GM12878 (cell line): ENCODE data around the gene PURA. TPM values are rescaled to one million over a fixed set of nuclear protein-coding genes. Genes with fewer than 3 reads are reported as not detected.

Experiments used
- BACH1 ChIP-seq: fragments of 450-650 bp; IDR thresholded peaks from 2 replicates; pipeline ENCODE4 v1.6.1; 2017; ENCODE audit warnings: mild to moderate bottlenecking, borderline replicate concordance
- BHLHE40 ChIP-seq, 2 experiments: fragments of 450-650 bp in 1 of 2; IDR thresholded peaks; 2 replicates each; pipeline ENCODE4 v1.6.1; 2011 to 2017; ENCODE audit warnings: low read depth in 2 of 2, borderline replicate concordance in 1 of 2, improper control_type of control experiment in 1 of 2, low read length in 1 of 2, mild to moderate bottlenecking in 1 of 2
- CBFB ChIP-seq: IDR thresholded peaks from 2 replicates; pipeline ENCODE4 v1.6.1; 2016; ENCODE audit warnings: antibody characterized with exemption, low read depth
- CEBPZ ChIP-seq: fragments of 150-350 bp; IDR thresholded peaks from 2 replicates; pipeline ENCODE4 v1.6.1; 2016; ENCODE audit warnings: low read depth, low read length
- CHD1 ChIP-seq: IDR thresholded peaks from 2 replicates; pipeline ENCODE4 v1.6.1; 2012; ENCODE audit warnings: low read depth, low read length, improper control_type of control experiment
- CHD4 ChIP-seq: fragments of 200-600 bp; sonication (generic); IDR thresholded peaks from 2 replicates; pipeline ENCODE4 v1.6.1; 2016; ENCODE audit warnings: mild to moderate bottlenecking
- GATAD2B ChIP-seq: fragments of 450-650 bp; conservative IDR thresholded peaks from 2 replicates; pipeline ENCODE4 v1.6.1; 2017; ENCODE audit warnings: low read depth, mild to moderate bottlenecking, moderate library complexity
- KAT2A ChIP-seq: conservative IDR thresholded peaks from 2 replicates; pipeline ENCODE4 v1.6.1; 2011; ENCODE audit warnings: low read depth, low read length; ENCODE audit not compliant: control insufficient read depth
- MEF2A ChIP-seq: IDR thresholded peaks from 2 replicates; pipeline ENCODE4 v1.6.1; 2011; ENCODE audit warnings: low read depth, mild to moderate bottlenecking, low read length, moderate library complexity; ENCODE audit not compliant: insufficient read depth
- MXI1 ChIP-seq: fragments of 150-350 bp; IDR thresholded peaks from 2 replicates; pipeline ENCODE4 v1.6.1; 2011; ENCODE audit warnings: low read depth, mild to moderate bottlenecking, inconsistent platforms, low read length, improper control_type of control experiment
- NFIC ChIP-seq: IDR thresholded peaks from 2 replicates; pipeline ENCODE4 v1.6.1; 2012; ENCODE audit warnings: low read depth, mild to moderate bottlenecking, inconsistent platforms, low read length, moderate library complexity
- PAX5 ChIP-seq: IDR thresholded peaks from 2 replicates; pipeline ENCODE4 v1.6.1; 2011; ENCODE audit warnings: low read depth, low read length, borderline replicate concordance
- RCOR1 ChIP-seq: conservative IDR thresholded peaks from 2 replicates; pipeline ENCODE4 v1.6.1; 2012; ENCODE audit warnings: low read depth, low read length, improper control_type of control experiment
- SIX5 ChIP-seq: IDR thresholded peaks from 2 replicates; pipeline ENCODE4 v1.6.1; 2011; ENCODE audit warnings: mild to moderate bottlenecking, low read depth, low read length, moderate library complexity; ENCODE audit not compliant: severe bottlenecking
- SMAD5 ChIP-seq: IDR thresholded peaks from 2 replicates; pipeline ENCODE4 v1.6.1; 2016; ENCODE audit warnings: antibody characterized with exemption, low read depth
- TAF1 ChIP-seq: IDR thresholded peaks from 2 replicates; pipeline ENCODE4 v1.6.1; 2011; ENCODE audit warnings: mild to moderate bottlenecking, low read depth, low read length, borderline replicate concordance
- TARDBP ChIP-seq: IDR thresholded peaks from 2 replicates; pipeline ENCODE4 v1.6.1; 2016; ENCODE audit warnings: borderline replicate concordance
- TCF12 ChIP-seq: IDR thresholded peaks from 2 replicates; pipeline ENCODE4 v1.6.1; 2011; ENCODE audit warnings: low read depth, mild to moderate bottlenecking, low read length
- USF2 ChIP-seq: IDR thresholded peaks from 2 replicates; pipeline ENCODE4 v1.6.1; 2011; ENCODE audit warnings: low read depth, low read length, improper control_type of control experiment, borderline replicate concordance
- ZBTB33 ChIP-seq: fragments of 450-650 bp; IDR thresholded peaks from 2 replicates; pipeline ENCODE4 v1.6.1; 2017; ENCODE audit warnings: mild to moderate bottlenecking
- ZSCAN29 ChIP-seq: fragments of 450-650 bp; IDR thresholded peaks from 2 replicates; pipeline ENCODE4 v1.6.1; 2017; ENCODE audit warnings: mild to moderate bottlenecking, moderate library complexity
- polyA plus RNA-seq, 11 experiments: library from polyadenylated mRNA; depleted of rRNA in 4 of 11; unstranded in 6 of 11; stranded (reverse) in 5 of 11; fragments of >200 nt; fragmentation: Nextera tagmentation in 4 of 11; fragmentation: Illumina TruSeq in 1 of 11; extraction: Ambion mirVana in 4 of 11; extraction: Trizol in 1 of 11; gene quantifications; 1 replicate in 1 of 11; 2 replicates in 10 of 11; pipeline versions ENCODE4 v1.2.1 to v1.2.3, GENCODE V29; 2011 to 2016; ENCODE audit warnings: inconsistent platforms in 2 of 11, missing spikeins in 2 of 11, low read depth in 1 of 11
- total RNA-seq, 4 experiments: library from RNA; depleted of rRNA in 3 of 4; stranded (reverse); fragments of >200 nt in 3 of 4; fragmentation: Illumina TruSeq in 1 of 4; extraction: Trizol in 1 of 4; gene quantifications; 2 replicates each; pipeline versions ENCODE4 v1.2.1 to v1.2.3, GENCODE V29; 2013 to 2021
- TF ChIP-seq, protein P1 (sequence below): fragments of 450-650 bp; IDR thresholded peaks from 2 replicates; pipeline ENCODE4 v1.6.1; 2017; ENCODE audit warnings: borderline replicate concordance
- TF ChIP-seq, protein P2 (sequence below): IDR thresholded peaks from 2 replicates; pipeline ENCODE4 v1.6.1; 2012; ENCODE audit warnings: low read depth, low read length, improper control_type of control experiment

PURA gene
- total and polyA plus RNA-seq, 10 of the 15 experiments (the other 5 are each of a cell fraction or from before 2014, with no cell fraction given): 3.3 to 11.8 (median 5.8) TPM

DNA sequence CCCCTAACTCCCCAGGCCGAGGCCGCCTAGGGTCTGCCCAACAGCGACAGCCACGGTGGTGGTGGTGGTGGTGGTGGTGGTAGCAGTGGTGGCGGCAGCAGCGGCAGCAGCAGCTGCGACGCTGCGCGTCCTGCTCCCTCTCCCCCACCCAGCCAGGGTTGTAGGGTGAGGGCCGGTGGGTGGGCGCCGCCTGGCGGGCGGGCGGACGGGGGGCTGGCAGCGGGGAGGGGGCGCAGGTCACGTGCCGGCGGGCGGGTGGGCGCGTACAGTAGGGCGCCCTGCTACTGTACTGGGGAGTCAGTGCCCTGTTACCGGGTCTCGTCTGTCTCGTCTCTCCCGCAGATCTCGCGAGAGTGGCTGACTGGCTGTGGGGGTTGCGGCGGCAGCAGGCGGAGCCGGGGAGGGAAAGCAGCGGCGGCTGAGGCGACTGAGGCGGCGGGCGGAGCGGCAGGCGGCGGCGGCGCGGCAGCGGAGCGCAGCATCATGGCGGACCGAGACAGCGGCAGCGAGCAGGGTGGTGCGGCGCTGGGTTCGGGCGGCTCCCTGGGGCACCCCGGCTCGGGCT lies at the start of gene PURA (continued):
- TF ChIP-seq PAX5 (peak; percentile 33; the same call in 1 of the 2 replicates), TAF1 (peak; percentile 84; the same call in 1 of the 2 replicates), GATAD2B (0 out of 2 replicates have a peak, but pooled peaks have one; percentile 5), CHD1 (no peak), CEBPZ (no peak), CHD4 (no peak), TARDBP (no peak), NFIC (no peak), MEF2A (0 out of 2 replicates have a peak, but pooled peaks have one; percentile 15), USF2 (peak; percentile 9), RCOR1 (peak; percentile 98), BHLHE40 (IDR thresholded peaks at IDR 0.05; ENCODE audit: borderline replicate concordance in 1 of 2, low read depth in 2 of 2, low read length in 1 of 2) (peak; percentile 85 to 94), CBFB (peak; percentile 90), ZBTB33 (no peak), MXI1 (peak; percentile 62), ZSCAN29 (no peak), BACH1 (peak; percentile 33; the same call in 1 of the 2 replicates), SIX5 (no peak), TCF12 (0 out of 2 replicates have a peak, but pooled peaks have one; percentile 46), SMAD5 (no peak), KAT2A (no peak)
- TF ChIP-seq, protein P1, sequence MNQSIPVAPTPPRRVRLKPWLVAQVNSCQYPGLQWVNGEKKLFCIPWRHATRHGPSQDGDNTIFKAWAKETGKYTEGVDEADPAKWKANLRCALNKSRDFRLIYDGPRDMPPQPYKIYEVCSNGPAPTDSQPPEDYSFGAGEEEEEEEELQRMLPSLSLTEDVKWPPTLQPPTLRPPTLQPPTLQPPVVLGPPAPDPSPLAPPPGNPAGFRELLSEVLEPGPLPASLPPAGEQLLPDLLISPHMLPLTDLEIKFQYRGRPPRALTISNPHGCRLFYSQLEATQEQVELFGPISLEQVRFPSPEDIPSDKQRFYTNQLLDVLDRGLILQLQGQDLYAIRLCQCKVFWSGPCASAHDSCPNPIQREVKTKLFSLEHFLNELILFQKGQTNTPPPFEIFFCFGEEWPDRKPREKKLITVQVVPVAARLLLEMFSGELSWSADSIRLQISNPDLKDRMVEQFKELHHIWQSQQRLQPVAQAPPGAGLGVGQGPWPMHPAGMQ: peak; percentile 77
- TF ChIP-seq, protein P2, sequence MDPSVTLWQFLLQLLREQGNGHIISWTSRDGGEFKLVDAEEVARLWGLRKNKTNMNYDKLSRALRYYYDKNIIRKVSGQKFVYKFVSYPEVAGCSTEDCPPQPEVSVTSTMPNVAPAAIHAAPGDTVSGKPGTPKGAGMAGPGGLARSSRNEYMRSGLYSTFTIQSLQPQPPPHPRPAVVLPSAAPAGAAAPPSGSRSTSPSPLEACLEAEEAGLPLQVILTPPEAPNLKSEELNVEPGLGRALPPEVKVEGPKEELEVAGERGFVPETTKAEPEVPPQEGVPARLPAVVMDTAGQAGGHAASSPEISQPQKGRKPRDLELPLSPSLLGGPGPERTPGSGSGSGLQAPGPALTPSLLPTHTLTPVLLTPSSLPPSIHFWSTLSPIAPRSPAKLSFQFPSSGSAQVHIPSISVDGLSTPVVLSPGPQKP: no peak
